Activated T-cell treated with anti-CD3 and anti-CD28 coated beads, Interleukin-2, amount 50 U/mL, for 72 hours (primary cell): ENCODE data around the gene CCDC71L. TPM values are rescaled to one million over a fixed set of nuclear protein-coding genes. Genes with fewer than 3 reads are reported as not detected.

ENCODE experiments used
- ATAC-seq, 2 donors: fragments of 150-1000 bp; cut with Tn5 transposase; replicated peaks in 1 of 2; 2 replicates each; pipeline ENCODE4 v1.10.0; 2021; ENCODE audit warnings: moderate library complexity in 2 of 2, mild to moderate bottlenecking in 1 of 2
- DNase-seq, 2 donors: peaks; one replicate each; pipeline ENCODE4 v3.0.0; 2021 to 2022; ENCODE audit warnings: mixed read lengths in 1 of 2
- H3K27ac Mint-ChIP-seq: one replicate; pipeline ENCODE4 v1.8.0; 2022; ENCODE audit warnings: mild to moderate bottlenecking, moderate library complexity, mixed read lengths
- H3K27me3 Mint-ChIP-seq: one replicate; pipeline ENCODE4 v1.8.0; 2022; ENCODE audit warnings: low read depth, mixed read lengths
- H3K36me3 Mint-ChIP-seq, 2 donors: one replicate each; pipeline ENCODE4 v1.8.0; 2022; ENCODE audit warnings: mixed read lengths in 2 of 2, mild to moderate bottlenecking in 1 of 2; ENCODE audit not compliant: insufficient read depth in 2 of 2
- H3K4me1 Mint-ChIP-seq: one replicate; pipeline ENCODE4 v1.8.0; 2022; ENCODE audit warnings: low read depth, mixed read lengths
- H3K4me3 Mint-ChIP-seq, 2 donors: one replicate each; pipeline ENCODE4 v1.8.0; 2022; ENCODE audit warnings: mild to moderate bottlenecking in 2 of 2, mixed read lengths in 2 of 2, moderate library complexity in 2 of 2
- H3K9me3 Mint-ChIP-seq, 2 donors: one replicate each; pipeline ENCODE4 v1.8.0; 2022; ENCODE audit warnings: mixed read lengths in 2 of 2
- total RNA-seq, 2 donors: library from RNA; stranded (reverse); gene quantifications; one replicate each; pipeline ENCODE4 v1.2.3, GENCODE V29; 2022

Gene CCDC71L
- total RNA-seq, 2 donors from 2014 or later = 24.1 to 41.5 TPM

DNA sequence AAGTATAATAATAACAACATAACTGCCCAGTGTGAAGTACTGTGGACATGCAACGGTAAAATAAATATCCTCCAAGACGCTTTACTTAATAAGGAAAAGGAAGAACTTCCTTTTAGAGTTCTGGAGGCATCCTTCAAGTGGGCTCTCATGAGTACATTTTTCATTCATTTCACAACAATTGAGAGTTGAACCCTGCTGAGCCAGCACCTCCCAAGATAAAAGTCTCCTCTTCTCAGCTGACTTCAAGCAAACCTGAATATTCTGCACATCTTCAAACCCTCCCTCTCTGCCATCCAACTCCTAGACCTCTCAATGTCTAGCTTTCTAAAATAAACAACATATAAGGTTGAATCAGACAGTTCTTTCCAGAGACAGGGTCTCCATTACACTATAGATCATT, 7.5 kb downstream of the CCDC71L start:
- H3K9me3 Mint-ChIP-seq = no peaks in the 10 kb centered on the region
- H3K27me3 Mint-ChIP-seq = peaks cover 36% of the 10 kb centered on the region
- H3K36me3 Mint-ChIP-seq = no peaks in the 10 kb centered on the region
- ATAC-seq (no peak), DNase-seq (no peak)
- peaks cover 20% of the 10 kb centered on the region for H3K4me1 Mint-ChIP-seq
- no peak overlapping the region for H3K4me3 Mint-ChIP-seq
- H3K27ac Mint-ChIP-seq = no peak overlapping the region

DNA sequence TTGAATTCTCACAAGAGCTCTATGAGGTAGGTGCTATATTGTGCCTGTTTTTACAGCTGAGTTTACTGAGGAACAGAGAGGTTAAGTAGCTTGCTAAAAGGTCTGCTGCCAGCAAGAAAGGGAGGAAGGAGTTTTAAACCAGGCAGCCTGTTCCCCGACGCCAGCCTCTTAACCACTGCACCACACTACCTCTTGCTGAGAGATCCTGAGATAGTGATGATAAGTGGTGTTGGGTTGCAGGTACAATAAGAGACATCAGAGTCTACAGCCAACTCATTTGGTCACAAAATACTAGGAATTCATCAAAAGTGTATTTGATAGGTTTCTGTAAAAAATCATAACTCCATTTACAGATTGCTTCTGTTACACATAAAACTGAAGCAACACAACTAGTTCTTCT, 8.0 kb downstream of the CCDC71L start:
- DNase-seq (no peak), ATAC-seq (no peak)
- Mint-ChIP-seq H3K27me3 (peaks cover 41% of the 10 kb centered on the region), H3K4me3 (no peak overlapping the region), H3K36me3 (no peaks in the 10 kb centered on the region), H3K27ac (no peak overlapping the region), H3K4me1 (peaks cover 20% of the 10 kb centered on the region), H3K9me3 (no peaks in the 10 kb centered on the region)

GRCh38 chr7:106652092-106652491, 8.9 kb downstream of the CCDC71L start:
- no peak overlapping the region for H3K27ac Mint-ChIP-seq
- no peaks in the 10 kb centered on the region for H3K9me3 Mint-ChIP-seq
- H3K4me3 Mint-ChIP-seq = no peak overlapping the region
- no peaks in the 10 kb centered on the region for H3K36me3 Mint-ChIP-seq
- ATAC-seq = no peak
- H3K4me1 Mint-ChIP-seq = peaks cover 14% of the 10 kb centered on the region
- H3K27me3 Mint-ChIP-seq = peaks cover 41% of the 10 kb centered on the region
- no peak for DNase-seq

- peaks cover 15% of the 10 kb centered on the region for H3K27me3 Mint-ChIP-seq
- H3K36me3 Mint-ChIP-seq = no peaks in the 10 kb centered on the region
- no peak overlapping the region for H3K4me3 Mint-ChIP-seq
- no peaks in the 10 kb centered on the region for H3K4me1 Mint-ChIP-seq
- peaks cover 0 to 1% of the 10 kb centered on the region in 2 donors for H3K9me3 Mint-ChIP-seq
- no peak for ATAC-seq
- DNase-seq = no peak
- H3K27ac Mint-ChIP-seq = no peak overlapping the region
These were observed 14.7 kb downstream of the CCDC71L start for GRCh38 chr7:106646256-106646655.

- H3K27ac Mint-ChIP-seq = no peak overlapping the region
- ATAC-seq (no peak), DNase-seq (no peak)
- no peaks in the 10 kb centered on the region for H3K36me3 Mint-ChIP-seq
- H3K27me3 Mint-ChIP-seq = peaks cover 22% of the 10 kb centered on the region
- no peak overlapping the region for H3K4me3 Mint-ChIP-seq
- H3K4me1 Mint-ChIP-seq = no peaks in the 10 kb centered on the region
- H3K9me3 Mint-ChIP-seq = peaks cover 0 to 1% of the 10 kb centered on the region in 2 donors
These were observed 16.0 kb downstream of the CCDC71L start for GRCh38 chr7:106644999-106645398.

DNA sequence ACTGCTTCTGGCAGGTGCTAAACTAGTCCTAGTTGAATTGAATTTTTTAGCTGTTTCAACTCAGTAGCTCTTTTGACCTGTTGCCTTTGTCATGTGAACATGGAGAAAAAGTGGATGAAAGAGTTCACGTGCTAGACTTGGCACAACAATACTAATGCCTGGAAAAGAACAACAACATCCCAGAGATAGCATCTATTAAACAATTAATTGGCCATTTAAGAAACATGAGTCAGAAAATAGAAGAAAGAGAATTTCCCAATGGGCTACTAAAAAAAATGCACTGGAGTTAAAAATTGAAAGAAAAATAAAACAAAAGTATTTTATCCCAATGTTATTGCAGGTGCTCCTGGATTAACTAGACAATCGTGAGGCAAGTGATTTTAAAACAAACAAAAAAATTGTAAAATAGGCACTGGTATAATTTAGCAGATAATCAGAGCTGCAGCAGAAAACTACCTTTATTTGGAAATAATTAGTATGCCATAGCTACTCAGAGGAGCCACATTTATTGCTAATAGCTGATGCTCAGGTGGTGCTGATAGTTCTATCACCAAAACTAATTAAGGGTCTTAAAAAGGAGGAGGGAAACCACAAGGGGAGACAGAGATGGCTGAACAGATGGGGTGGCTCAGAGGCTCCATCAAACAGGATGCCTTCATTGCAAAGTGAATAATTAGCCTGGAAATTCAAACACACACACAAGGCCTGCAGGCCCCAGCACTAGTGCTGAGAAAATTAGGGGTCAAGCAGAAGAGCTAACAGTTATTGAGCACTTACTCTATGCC, 17.6 kb downstream of the CCDC71L start:
- Mint-ChIP-seq H3K27me3 (peaks cover 23% of the 10 kb centered on the region), H3K36me3 (no peaks in the 10 kb centered on the region), H3K27ac (no peak overlapping the region), H3K4me3 (no peak overlapping the region), H3K4me1 (no peaks in the 10 kb centered on the region), H3K9me3 (peaks cover 0 to 1% of the 10 kb centered on the region in 2 donors)
- DNase-seq (no peak), ATAC-seq (no peak)

GRCh38 chr7:106641416-106641815, 19.5 kb downstream of the CCDC71L start:
- Mint-ChIP-seq H3K4me1 (no peaks in the 10 kb centered on the region), H3K27ac (no peak overlapping the region), H3K9me3 (peaks cover 0 to 1% of the 10 kb centered on the region in 2 donors), H3K27me3 (peaks cover 27% of the 10 kb centered on the region), H3K4me3 (no peak overlapping the region), H3K36me3 (no peaks in the 10 kb centered on the region)
- DNase-seq (no peak), ATAC-seq (no peak)

GRCh38 chr7:106640368-106641141, 20.4 kb downstream of the CCDC71L start:
- H3K4me1 Mint-ChIP-seq = no peaks in the 10 kb centered on the region
- peaks cover 0 to 1% of the 10 kb centered on the region in 2 donors for H3K9me3 Mint-ChIP-seq
- H3K36me3 Mint-ChIP-seq = no peaks in the 10 kb centered on the region
- H3K27ac Mint-ChIP-seq = no peak overlapping the region
- ATAC-seq = no peak
- no peak for DNase-seq
- no peak overlapping the region for H3K4me3 Mint-ChIP-seq
- H3K27me3 Mint-ChIP-seq = peaks cover 34% of the 10 kb centered on the region

GRCh38 chr7:106639476-106640334, 21.3 kb downstream of the CCDC71L start:
- Mint-ChIP-seq H3K36me3 (no peaks in the 10 kb centered on the region), H3K27ac (no peak overlapping the region), H3K4me1 (no peaks in the 10 kb centered on the region), H3K9me3 (peaks cover 0 to 1% of the 10 kb centered on the region in 2 donors), H3K27me3 (peaks cover 42% of the 10 kb centered on the region), H3K4me3 (no peak overlapping the region)
- DNase-seq = no peak
- no peak for ATAC-seq

GRCh38 chr7:106635411-106635810, 25.5 kb downstream of the CCDC71L start:
- no peak overlapping the region for H3K4me3 Mint-ChIP-seq
- no peaks in the 10 kb centered on the region for H3K9me3 Mint-ChIP-seq
- H3K27ac Mint-ChIP-seq = no peak overlapping the region
- H3K36me3 Mint-ChIP-seq = no peaks in the 10 kb centered on the region
- DNase-seq = no peak
- no peaks in the 10 kb centered on the region for H3K4me1 Mint-ChIP-seq
- no peak for ATAC-seq
- H3K27me3 Mint-ChIP-seq = peaks cover 38% of the 10 kb centered on the region

- H3K4me1 Mint-ChIP-seq = no peaks in the 10 kb centered on the region
- H3K27ac Mint-ChIP-seq = no peak overlapping the region
- H3K9me3 Mint-ChIP-seq = no peaks in the 10 kb centered on the region
- no peaks in the 10 kb centered on the region for H3K36me3 Mint-ChIP-seq
- no peak overlapping the region for H3K4me3 Mint-ChIP-seq
- no peak for DNase-seq
- peaks cover 35% of the 10 kb centered on the region for H3K27me3 Mint-ChIP-seq
- no peak for ATAC-seq
These were observed 26.0 kb downstream of the CCDC71L start for GRCh38 chr7:106634958-106635357.

DNA sequence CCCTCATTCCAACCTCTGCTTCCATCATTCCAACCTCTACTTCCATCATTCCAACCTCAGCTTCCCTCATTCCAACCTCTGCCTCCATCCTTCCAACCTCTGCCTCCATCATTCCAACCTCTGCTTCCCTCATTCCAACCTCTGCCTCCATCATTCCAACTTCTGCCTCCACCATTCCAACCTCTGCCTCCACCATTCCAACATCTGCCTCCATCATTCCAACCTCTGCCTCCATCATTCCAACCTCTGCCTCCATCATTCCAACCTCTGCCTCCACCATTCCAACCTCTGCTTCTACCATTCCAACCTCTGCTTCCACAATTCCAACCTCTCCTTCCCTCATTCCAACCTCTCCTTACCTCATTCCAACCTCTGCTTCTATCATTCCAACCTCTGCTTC, 30.3 kb downstream of the CCDC71L start:
- H3K27me3 Mint-ChIP-seq = peaks cover 9% of the 10 kb centered on the region
- no peak for ATAC-seq
- no peak overlapping the region for H3K4me3 Mint-ChIP-seq
- peaks cover 3% of the 10 kb centered on the region for H3K4me1 Mint-ChIP-seq
- no peaks in the 10 kb centered on the region for H3K36me3 Mint-ChIP-seq
- H3K27ac Mint-ChIP-seq = no peak overlapping the region
- H3K9me3 Mint-ChIP-seq = no peaks in the 10 kb centered on the region
- DNase-seq = no peak

DNA sequence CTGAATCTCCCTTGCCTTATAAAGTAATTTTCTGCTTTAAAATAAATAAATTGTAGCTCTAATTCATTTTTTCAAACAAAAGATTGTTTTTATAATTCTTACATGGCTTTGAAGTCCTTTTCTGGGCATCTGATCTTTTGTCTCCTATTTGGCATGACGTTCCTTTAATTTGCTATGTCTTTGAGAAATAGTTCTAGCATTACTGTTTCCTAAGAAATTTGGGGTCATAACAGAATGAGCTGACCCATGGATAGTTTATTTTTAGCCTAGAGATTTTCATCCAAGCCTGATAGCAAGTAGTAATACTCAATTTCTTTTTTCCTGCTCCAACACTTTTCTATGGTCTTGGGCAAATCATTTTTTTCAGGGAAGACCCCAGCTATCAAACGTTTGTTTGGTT, 31.4 kb downstream of the CCDC71L start:
- no peak for DNase-seq
- H3K9me3 Mint-ChIP-seq = no peaks in the 10 kb centered on the region
- no peaks in the 10 kb centered on the region for H3K36me3 Mint-ChIP-seq
- H3K27me3 Mint-ChIP-seq = no peaks in the 10 kb centered on the region
- peaks cover 10% of the 10 kb centered on the region for H3K4me1 Mint-ChIP-seq
- no peak overlapping the region for H3K4me3 Mint-ChIP-seq
- no peak for ATAC-seq
- H3K27ac Mint-ChIP-seq = no peak overlapping the region
